Ammon's horn (tissue), 1 donor: ENCODE results near the gene AQR.

Experiments
- DNase-seq: peaks from one replicate; pipeline ENCODE4 v3.0.0-alpha.2; 2016; ENCODE audit warnings: low spot score

AQR gene

GRCh38 chr15:34876640-34877039 is 92.9 kb downstream of the AQR start:
- no peak for DNase-seq

GRCh38 chr15:34869110-34869509 is 100.4 kb downstream of the AQR start:
- DNase-seq, result no peak

DNA sequence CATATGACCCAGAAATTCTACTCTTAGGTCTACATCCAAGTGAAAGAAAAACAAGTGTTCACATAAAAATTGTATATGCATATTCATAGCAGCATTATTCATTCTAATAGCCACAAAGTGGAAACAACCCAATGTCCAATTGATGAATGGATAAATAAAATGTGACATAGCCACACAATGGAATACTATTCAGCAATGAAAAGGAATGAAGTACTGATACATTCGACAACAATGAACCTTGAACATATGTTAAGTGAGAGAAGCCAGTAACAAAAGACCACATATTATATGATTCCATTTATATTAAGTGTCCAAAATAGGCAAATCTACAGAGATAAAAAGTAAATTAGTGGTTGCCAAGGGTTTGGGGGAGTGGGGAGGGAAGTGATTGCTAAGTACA is 104.0 kb downstream of the AQR start:
- no peak for DNase-seq

DNA sequence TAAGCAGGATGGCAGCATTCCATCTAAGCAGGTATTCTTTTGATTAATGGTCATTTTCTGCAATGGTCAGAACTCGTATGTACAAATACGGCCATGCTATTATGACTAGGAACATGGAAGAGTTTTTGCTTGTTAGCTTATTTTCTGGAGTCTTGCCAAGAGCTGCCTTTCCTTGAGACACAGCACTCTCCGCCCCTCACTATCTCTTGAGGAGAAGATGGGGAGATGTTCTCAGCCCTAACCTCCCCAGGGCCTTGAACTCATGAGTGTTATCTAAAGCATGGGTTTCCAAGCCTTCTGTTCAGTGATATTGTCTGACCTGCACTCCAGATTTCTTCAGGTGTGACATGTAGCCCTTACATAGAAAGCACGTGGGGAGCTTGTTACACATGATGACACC is 108.3 kb downstream of the AQR start:
- DNase-seq, result no peak

DNA sequence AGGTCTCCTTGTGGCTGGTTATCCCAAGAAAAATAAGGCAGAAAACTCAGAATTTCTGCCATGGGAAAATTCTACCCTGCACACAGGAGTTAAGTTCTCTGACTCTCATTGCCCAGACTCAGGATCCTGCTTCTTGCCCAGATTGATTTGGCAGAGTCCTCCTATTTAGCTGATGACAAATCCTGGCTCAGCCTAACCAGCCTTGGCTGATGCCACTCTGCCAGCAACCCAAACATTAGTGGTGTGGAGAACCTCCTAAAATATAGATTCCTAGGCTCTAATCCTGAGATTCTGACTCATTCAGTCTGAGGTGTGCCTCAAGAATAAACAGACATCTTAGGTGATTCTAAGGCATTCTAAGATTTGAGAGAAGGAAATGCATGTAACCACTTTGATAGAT is 113.6 kb downstream of the AQR start:
- DNase-seq, result peak; percentile 72

DNA sequence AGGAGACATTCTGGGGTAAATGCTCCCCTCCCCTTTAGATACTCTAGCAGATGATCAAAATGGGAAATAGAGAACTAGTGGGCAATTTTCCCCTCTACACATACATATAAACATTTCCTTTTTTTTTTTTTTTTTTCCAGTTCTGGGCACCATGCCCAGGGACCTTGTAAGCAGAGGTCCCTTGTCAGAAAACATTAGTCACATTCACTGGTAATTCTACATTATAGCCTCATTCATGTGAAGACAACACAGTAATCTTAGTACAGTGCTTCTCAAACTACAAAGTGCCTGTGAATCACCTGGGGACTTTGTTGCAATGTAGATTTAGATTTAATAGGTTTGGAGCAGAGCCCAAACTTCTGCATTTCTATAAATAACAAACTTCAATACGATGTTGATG is 114.1 kb downstream of the AQR start:
- no peak for DNase-seq

DNA sequence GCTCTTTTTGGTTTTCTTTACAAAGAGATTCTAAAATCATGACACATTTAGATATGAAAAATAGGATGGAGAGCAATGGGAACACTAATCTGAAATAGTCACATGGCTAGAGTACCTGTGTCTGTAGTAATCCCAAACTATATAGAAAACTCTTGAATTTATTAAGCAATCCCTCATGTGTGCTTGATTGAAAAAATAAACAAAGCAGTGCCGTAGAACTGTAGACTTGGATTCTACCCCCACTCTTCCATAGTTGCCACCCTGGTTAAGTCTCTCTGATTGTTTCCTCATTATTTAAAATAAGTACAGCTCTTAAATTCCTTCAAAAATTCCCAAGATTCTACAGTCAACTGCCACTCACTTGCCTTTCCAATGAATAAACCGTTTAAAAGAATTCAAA is 115.3 kb downstream of the AQR start:
- DNase-seq, result no peak

- peak; percentile 5 for DNase-seq
Observed at GRCh38 chr15:34853001-34853758, 116.4 kb downstream of the AQR start.

GRCh38 chr15:34851751-34852150 is 117.8 kb downstream of the AQR start:
- DNase-seq, result no peak

- no peak for DNase-seq
Observed at GRCh38 chr15:34851007-34851406, 118.5 kb downstream of the AQR start.

DNA sequence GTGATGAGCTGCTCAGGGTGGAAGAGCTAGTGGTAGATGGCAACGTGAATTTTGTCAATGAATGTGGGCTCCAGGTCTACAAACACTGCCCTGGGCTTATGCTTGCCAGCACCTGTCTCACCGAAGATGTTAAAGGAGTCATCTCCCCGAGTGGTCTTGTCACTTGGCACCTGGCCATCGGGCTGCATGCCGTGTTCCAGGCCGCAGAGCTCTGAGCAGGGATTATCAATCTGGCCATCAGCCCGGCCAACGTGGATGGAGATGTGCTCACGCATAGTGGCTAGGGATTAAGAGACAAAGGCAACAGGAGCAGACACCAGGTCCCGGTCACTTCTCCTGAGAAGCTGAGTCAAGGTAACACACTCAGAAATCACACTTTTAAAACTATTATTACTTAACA is 119.4 kb downstream of the AQR start:
- DNase-seq, result no peak

DNA sequence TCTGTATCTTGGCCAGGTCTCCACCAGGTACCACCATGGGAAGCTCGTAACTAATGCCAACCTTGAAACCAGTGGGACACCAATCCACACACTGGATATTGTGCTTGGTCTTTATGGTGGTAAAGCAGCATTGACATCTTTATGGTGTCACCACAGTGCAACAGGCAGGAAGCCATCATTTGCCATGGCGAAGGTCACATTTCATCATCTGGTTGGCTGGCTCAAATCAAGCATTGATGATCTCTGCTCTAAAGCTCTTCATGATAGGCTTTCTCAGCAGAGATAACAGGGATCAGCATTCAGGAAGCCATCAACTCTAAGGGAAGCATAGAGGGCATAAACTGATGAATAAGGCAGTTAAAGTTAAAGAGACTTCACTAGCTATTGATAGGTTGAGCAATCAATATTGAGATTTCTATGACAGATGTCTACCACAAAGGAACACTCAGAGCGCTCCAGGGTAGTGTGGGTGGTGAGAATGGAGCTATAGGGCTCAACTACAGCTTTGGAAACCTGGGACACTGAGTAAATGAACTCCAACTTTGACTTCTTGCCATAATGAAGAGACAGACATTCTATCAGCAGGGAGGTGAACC is 120.1 kb downstream of the AQR start:
- DNase-seq, result no peak

- DNase-seq, result no peak
Observed at GRCh38 chr15:34847598-34847997, 121.9 kb downstream of the AQR start.

DNA sequence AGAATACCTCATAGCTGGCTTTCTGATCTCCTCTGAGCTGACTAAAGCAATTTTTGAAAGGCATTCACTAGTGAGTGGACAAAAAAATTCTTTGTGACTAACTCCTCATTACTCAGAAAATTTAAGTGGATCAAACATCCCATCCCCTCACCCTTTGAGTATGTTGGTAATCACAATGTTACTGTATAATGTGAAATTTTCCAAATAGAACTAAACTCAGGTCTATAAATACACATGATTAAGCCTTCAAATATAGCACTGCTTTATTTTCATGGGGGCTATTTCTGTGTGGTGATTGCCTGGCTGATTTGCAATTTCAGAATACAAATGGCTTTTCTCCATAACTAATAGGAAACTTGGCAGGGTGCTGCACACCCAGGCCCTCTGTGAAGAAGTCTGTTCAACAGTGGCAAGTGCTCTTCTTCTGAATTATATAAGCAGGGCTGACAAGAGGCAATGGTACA is 128.2 kb downstream of the AQR start:
- peak; percentile 24 for DNase-seq

- DNase-seq, result no peak
Observed at GRCh38 chr15:34838282-34838681, 131.3 kb downstream of the AQR start.

DNA sequence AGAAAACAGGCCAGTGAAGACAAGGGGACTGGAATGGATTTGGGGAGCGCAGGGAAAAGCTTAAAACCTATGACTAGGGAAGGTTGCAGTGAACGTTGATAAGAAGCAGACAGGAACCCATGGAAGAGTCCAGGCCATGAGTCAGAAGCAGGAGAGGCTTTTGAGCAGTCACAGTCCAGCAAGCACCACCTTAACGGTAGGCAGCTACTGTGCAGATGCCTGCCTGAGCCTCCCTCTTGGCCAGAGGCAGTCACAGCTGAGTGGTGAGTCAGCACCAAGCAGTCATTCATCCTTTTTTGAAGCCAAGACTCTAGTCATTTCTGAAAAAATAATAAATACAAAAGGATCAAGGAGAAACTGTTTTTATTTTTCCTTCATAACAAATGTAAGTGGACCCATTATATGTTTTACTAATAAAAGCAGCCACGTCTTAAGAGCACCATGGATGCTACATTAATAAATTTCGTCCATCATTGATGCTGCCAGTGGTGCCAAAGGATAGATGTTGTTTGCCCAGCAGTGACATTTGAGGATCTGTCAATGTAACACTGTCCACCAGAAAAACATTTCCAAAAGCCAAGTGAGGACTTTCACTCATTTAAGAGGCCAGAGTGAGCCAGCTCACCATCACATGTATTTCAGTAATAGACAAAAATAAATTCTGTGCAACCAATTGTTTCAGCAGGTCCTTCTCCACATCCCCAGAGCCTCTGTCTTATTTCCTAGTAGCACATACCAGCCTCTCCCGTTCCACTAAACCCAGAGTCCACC is 132.1 kb downstream of the AQR start:
- DNase-seq, result no peak

DNA sequence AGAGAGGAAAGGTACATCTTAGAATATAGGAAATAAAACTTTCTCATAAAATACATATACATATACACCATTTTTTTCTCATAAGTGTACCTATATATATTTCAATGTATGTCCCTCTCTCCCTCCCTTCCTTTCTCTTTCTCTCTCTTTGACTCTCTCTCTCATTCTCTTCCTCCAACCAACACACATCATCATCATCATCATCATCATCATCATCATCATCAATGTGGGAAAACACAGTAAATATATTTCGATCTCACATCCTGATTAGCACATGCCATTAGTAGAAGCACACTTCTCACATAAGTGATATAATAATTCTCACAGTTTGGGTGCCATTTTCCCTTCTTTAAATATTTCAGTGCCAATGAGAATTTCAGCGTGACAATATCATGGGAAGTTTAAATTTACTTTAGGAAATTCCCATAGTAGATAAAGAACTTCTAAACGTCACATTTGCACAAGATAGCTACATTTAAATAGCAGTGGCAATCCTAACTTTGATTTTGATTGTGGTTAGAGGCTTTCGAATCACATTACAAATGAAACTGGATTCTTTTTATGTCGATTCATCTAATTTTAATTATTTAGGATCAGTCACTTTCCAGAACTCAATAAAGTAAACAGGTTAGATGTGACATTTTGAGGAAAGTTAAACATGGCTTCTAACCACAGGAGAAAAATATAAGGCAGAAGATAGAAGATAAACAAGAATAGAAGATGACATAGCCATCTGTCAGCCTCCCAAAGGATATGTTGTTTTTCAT is 141.2 kb downstream of the AQR start:
- DNase-seq, result no peak

DNA sequence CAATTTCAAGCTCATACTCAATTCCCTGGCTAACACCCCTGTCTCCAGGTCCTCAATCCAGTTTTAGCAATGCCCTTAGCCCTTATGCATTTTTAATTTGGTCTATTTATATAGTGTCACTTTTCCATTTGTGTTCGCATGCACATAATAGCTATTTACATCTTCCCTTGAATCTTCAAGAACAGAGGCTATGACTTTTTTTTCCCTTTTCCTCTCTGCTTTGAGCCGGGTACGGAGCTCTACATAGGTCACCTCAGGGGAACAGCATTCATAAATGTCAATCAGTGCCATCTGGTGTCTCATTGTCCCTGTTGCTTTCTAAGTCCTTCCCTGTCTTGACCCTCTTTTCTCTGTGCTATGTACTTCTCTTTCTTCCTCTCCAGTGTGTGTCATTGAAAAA is 147.7 kb downstream of the AQR start:
- no peak for DNase-seq

DNA sequence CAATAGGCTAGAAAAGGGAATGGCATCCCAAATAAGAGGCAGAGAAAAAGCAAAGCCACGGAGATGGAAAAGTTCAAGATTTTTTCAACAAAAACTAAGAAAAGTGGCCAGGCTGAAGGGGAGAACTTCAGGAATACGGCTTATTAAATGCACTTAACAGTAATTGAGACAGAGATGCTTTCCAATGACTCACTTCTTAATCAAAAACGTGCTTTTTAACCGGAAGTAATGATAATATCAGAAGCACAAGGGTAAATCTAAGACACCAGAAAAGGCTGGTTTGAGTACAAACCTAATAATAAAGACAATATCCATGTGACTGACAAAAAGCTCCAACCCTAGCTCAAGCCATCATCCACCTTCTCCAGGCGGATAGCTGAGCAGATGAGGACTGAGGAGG is 149.4 kb downstream of the AQR start:
- DNase-seq, result no peak

DNA sequence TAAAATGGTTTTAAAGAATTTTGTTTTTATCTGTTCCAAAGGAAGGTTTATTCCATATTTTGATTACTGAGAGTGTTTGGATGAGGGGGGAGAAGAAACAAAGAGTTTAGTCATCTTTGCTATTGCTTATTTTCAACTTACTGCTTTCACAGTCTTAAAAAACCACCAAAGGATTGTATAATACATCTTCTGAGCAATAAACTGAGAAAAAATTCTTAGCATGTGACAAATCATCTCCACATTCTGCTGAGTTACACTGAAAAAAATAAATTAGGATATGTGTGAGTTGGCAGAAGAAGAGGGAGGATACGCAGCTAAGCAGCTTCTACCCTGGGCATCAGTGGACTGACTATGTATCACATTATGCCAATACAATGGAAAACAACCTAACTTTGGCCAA is 151.0 kb downstream of the AQR start:
- no peak for DNase-seq

GRCh38 chr15:34815836-34816235 is 153.7 kb downstream of the AQR start:
- no peak for DNase-seq

GRCh38 chr15:34813446-34814190 is 155.9 kb downstream of the AQR start:
- DNase-seq, result no peak
